RWPE1 (cell line): Measurements from ENCODE around the gene PPP4C.
A peak's percentile ranks its signal among the peaks of the same experiment; 100 is the strongest.

Source experiments
- CTCF ChIA-PET: fragments of 350-600 bp; sonication (Branson Sonifier 250); formaldehyde crosslinking; extraction: SDS; loops from one replicate; lab custom pipeline; 2021; lab: Yijun Ruan, JAX
- POLR2A ChIA-PET: fragments of 400-600 bp; formaldehyde crosslinking; extraction: SDS; loops from one replicate; lab custom pipeline; 2020; ENCODE audit warnings: antibody characterized with exemption; ENCODE audit not compliant: low non-redundant PET; lab: Yijun Ruan, JAX
- DNase-seq: peaks from one replicate; pipeline ENCODE4 v3.0.0; 2012; ENCODE audit warnings: low spot score
- H3K27ac ChIP-seq: fragments of 450-650 bp; 2 replicates; pipeline ENCODE4 v1.5.1; 2017
- TF ChIP-seq, protein P1 (sequence below): fragments of 450-650 bp; conservative IDR thresholded peaks from 2 replicates; pipeline ENCODE4 v1.5.1; 2017; ENCODE audit warnings: low read depth, mild to moderate bottlenecking

PPP4C gene

DNA sequence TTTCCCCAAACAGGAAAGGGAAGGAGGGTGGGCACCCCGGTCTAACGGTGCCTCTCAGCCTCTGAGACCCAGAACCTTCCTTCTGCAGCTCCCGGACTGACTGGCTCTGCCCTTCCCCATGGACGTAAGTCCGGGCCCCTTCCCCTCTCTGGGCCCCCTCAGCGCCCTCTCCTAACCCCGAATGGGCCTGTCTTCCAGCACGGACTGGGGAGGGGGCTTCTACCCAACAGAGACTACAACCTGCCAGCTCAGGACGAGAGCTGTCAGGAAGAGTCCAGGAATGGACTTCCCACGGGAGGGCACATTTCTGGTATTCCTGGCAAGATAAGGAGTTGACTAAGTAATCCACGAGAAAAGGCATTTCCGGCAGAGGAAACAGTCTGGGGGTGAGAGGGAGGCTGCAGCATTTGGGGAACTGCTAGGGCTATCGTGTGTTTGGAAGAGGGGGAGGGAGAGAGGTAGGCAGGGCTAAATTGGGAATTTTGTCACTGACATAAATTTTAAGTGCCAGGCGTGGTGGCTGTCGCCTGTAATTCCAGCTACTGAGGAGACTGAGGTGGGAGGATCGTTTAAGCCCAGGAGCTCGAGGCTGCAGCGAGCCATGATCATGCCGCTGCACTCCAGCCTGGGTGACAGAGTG lies 22.3 kb upstream of the PPP4C start:
- DNase-seq, result peak; percentile 70
- CTCF ChIA-PET, result interaction anchor here (0.7 to 0.9 kb wide), 2 partner anchors 21 to 22 kb away, joined by 4 read pairs; partner anchors contain the start of gene TLCD3B
- peak overlapping the region; percentile 90 for H3K27ac ChIP-seq
- TF ChIP-seq, protein P1, sequence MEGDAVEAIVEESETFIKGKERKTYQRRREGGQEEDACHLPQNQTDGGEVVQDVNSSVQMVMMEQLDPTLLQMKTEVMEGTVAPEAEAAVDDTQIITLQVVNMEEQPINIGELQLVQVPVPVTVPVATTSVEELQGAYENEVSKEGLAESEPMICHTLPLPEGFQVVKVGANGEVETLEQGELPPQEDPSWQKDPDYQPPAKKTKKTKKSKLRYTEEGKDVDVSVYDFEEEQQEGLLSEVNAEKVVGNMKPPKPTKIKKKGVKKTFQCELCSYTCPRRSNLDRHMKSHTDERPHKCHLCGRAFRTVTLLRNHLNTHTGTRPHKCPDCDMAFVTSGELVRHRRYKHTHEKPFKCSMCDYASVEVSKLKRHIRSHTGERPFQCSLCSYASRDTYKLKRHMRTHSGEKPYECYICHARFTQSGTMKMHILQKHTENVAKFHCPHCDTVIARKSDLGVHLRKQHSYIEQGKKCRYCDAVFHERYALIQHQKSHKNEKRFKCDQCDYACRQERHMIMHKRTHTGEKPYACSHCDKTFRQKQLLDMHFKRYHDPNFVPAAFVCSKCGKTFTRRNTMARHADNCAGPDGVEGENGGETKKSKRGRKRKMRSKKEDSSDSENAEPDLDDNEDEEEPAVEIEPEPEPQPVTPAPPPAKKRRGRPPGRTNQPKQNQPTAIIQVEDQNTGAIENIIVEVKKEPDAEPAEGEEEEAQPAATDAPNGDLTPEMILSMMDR, result no peak
- POLR2A ChIA-PET, result interaction anchor here (0.5 to 2.1 kb wide), 2 partner anchors 14 to 21 kb away, joined by 8 read pairs; no protein-coding TSS in a partner anchor

DNA sequence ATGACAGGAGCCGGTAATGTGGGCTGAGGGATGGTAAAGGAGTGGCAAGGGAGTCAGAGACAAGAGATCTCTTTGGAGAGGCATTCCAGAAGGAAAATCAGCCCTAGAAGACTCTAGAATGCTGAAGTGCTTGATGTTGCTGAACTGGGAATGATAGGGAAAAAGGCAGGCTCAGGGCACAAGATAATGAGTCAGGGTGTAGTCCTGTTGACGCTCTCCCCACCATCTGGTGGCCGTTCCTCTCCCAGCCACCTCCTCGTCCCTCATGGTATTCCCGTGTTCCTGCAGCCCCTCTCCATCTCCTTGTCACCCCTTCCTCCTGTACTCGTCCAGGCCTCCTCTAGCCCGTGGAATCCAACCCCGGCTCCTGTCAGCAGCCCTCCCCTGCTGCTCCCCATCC lies 21.3 kb upstream of the PPP4C start:
- H3K27ac ChIP-seq, result peak overlapping the region; percentile 90
- POLR2A ChIA-PET, result interaction anchor here (0.5 to 2.1 kb wide), 3 partner anchors 10 to 27 kb away, joined by 4 to 8 read pairs (median 5); no protein-coding TSS in a partner anchor
- TF ChIP-seq, protein P1, result no peak
- CTCF ChIA-PET, result interaction anchor here (0.6 to 1.2 kb wide), 9 partner anchors 8 to 156 kb away, joined by 3 to 6 read pairs (median 3); partner anchors contain the start of gene ALDOA
- DNase-seq, result no peak

DNA sequence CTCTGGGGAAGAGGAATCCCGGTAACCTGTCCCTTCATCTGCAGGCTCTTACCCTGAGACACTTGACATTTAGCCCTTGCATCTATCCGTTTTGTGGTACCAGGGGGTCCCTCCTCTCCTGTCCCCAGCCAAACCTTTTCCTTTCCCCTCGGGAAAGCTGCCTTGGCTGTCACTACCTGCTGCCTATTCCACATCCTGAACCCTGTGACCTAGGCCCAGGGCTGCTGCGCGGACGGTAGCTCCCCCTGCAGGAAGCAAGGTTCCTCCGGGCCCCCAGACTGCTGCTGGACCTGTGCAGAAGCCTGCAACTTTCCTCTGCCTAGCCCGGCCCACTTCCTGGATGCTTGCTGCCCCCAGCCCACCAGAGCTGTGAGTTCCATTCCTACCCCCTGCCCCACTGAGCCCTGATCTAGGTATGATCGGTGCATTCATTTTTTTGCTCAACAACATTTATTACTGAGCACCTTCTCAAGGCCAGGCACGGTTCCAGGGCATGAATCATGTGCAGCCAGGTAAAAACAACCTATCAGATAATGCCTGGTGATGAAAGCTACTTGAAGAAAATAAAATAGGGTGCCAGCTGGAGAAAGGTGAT lies 20.7 kb upstream of the PPP4C start:
- POLR2A ChIA-PET, result interaction anchor here (0.5 to 0.7 kb wide), 3 partner anchors 10 to 531 kb away, joined by 4 to 5 read pairs (median 4); no protein-coding TSS in a partner anchor
- DNase-seq, result peak; percentile 78
- TF ChIP-seq, protein P1, result peak; percentile 55
- CTCF ChIA-PET, result interaction anchor here (0.6 to 1.3 kb wide), 11 partner anchors 8 to 156 kb away, joined by 3 to 13 read pairs (median 3); partner anchors contain the start of genes ALDOA and TBX6
- peak overlapping the region; percentile 90 for H3K27ac ChIP-seq

GRCh38 chr16:30060346-30060745 lies 15.4 kb upstream of the PPP4C start:
- ChIA-PET CTCF (interaction anchor here (0.8 kb wide), 1 partner anchor 28 kb away, joined by 3 read pairs; no protein-coding TSS in a partner anchor), POLR2A (no interaction called here)
- DNase-seq, result no peak
- peak overlapping the region; percentile 34 for H3K27ac ChIP-seq
- TF ChIP-seq, protein P1, result no peak

DNA sequence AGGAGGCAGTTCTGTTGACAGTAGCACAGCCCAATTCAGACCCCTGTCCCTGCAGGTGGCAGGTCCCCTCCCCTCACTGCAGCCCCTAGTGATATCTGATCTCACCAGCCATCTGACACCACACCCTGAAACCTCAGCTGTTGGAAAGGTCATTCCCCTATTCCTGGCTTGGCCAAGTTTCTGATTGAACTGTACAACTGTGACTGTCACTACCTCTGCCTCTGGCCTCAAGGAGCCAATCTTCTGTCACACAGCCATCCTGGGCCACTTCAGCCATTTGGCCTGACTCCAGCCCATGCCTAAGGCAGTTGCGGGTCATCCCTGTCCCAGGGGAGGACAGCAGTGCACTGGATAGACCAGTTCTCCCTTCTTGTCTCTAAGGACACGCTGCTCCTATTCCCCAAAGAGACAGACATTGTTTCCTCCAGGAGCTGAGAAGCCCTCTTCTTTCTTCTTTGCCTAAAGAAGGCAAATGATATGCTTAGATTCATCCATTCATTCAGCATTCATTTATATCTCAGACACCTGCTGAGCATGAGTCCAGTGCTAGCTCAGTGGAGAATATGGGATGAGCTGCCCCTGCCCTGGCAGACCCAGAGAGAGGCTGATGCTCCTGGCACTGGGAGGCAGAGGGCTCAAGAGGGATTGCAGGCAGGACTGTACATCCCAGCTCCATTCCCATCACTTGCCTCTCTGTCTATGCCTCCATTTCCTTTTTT lies 14.8 kb upstream of the PPP4C start:
- POLR2A ChIA-PET, result interaction anchor here (0.6 kb wide), 1 partner anchor 587 kb away, joined by 3 read pairs; no protein-coding TSS in a partner anchor
- CTCF ChIA-PET, result interaction anchor here (0.6 to 0.8 kb wide), 2 partner anchors 28 to 210 kb away, joined by 3 read pairs; no protein-coding TSS in a partner anchor
- H3K27ac ChIP-seq, result peak overlapping the region; percentile 34
- TF ChIP-seq, protein P1, result no peak
- no peak for DNase-seq
